ENCODE measurements around the gene SLC33A1. TPM values are rescaled to one million over a fixed set of nuclear protein-coding genes. Genes with fewer than 3 reads are reported as not detected.
"Not testable (repeated sequence)": the region's sequence is repeated elsewhere in the genome, so short reads cannot be mapped to it uniquely, and the experiment has no call there.

Gene SLC33A1
- total RNA-seq, 1 experiment from 2014 or later = 65.6 TPM

GRCh38 chr3:155815030-155815545 is 39.1 kb downstream of the SLC33A1 start:
- BruUV-seq (replicated peaks) = no TSS peak
- no peak for TF ChIP-seq CTCF (IDR thresholded peaks at IDR 0.05; ENCODE audit: unreplicated experiment)
- POLR2A ChIA-PET = interaction anchor here (0.6 to 1.4 kb wide), 2 partner anchors 9 to 18 kb away, joined by 3 to 6 read pairs; partner anchors contain the start of gene C3orf33
- H3K9me3 Mint-ChIP-seq (ENCODE audit: unreplicated experiment) = no peaks in the 10 kb centered on the region
- H3K27me3 Mint-ChIP-seq (ENCODE audit: insufficient read depth, unreplicated experiment) = no peaks in the 10 kb centered on the region
- no peak for DNase-seq (ENCODE audit: unreplicated experiment)
- intact Hi-C loops (cut with micrococcal nuclease) = no loop called here
- no peaks in the 10 kb centered on the region for H3K4me1 Mint-ChIP-seq (ENCODE audit: insufficient read depth, unreplicated experiment)
- peaks cover 31% of the 10 kb centered on the region for H3K36me3 Mint-ChIP-seq (ENCODE audit: insufficient read depth, unreplicated experiment)
- no peak overlapping the region for H3K27ac Mint-ChIP-seq (ENCODE audit: low read depth, unreplicated experiment)
- CTCF ChIA-PET = interaction anchor here (0.5 to 1.8 kb wide), 4 partner anchors 9 to 1913 kb away, joined by 3 to 16 read pairs (median 5); partner anchors contain the start of gene C3orf33
- H3K4me3 Mint-ChIP-seq (ENCODE audit: unreplicated experiment) = no peak overlapping the region

GRCh38 chr3:155813224-155813623 is 41.0 kb downstream of the SLC33A1 start:
- CTCF ChIA-PET = interaction anchor here (0.6 kb wide), 1 partner anchor 295 kb away, joined by 3 read pairs; no protein-coding TSS in a partner anchor
- H3K27me3 Mint-ChIP-seq (ENCODE audit: insufficient read depth, unreplicated experiment); BruUV-seq (replicated peaks); POLR2A ChIA-PET; H3K27ac Mint-ChIP-seq (ENCODE audit: low read depth, unreplicated experiment); H3K9me3 Mint-ChIP-seq (ENCODE audit: unreplicated experiment); intact Hi-C loops (cut with micrococcal nuclease); H3K4me3 Mint-ChIP-seq (ENCODE audit: unreplicated experiment); H3K4me1 Mint-ChIP-seq (ENCODE audit: insufficient read depth, unreplicated experiment); DNase-seq (ENCODE audit: unreplicated experiment): not testable (repeated sequence)
- peaks cover 12% of the 10 kb centered on the region for H3K36me3 Mint-ChIP-seq (ENCODE audit: insufficient read depth, unreplicated experiment)

GRCh38 chr3:155809181-155809580 is 45.0 kb downstream of the SLC33A1 start:
- ChIA-PET POLR2A (no interaction called here), CTCF (no interaction called here)
- no peaks in the 10 kb centered on the region for H3K27me3 Mint-ChIP-seq (ENCODE audit: insufficient read depth, unreplicated experiment)
- no peak overlapping the region for H3K4me3 Mint-ChIP-seq (ENCODE audit: unreplicated experiment)
- no peak for DNase-seq (ENCODE audit: unreplicated experiment)
- no peak overlapping the region for H3K27ac Mint-ChIP-seq (ENCODE audit: low read depth, unreplicated experiment)
- no peaks in the 10 kb centered on the region for H3K4me1 Mint-ChIP-seq (ENCODE audit: insufficient read depth, unreplicated experiment)
- intact Hi-C loops (cut with micrococcal nuclease) = loop anchor here (5.0 kb wide), 1 partner anchor 43 kb away; the partner anchor contains the start of gene SLC33A1
- no peaks in the 10 kb centered on the region for H3K9me3 Mint-ChIP-seq (ENCODE audit: unreplicated experiment)
- no peaks in the 10 kb centered on the region for H3K36me3 Mint-ChIP-seq (ENCODE audit: insufficient read depth, unreplicated experiment)
- TF ChIP-seq CTCF (IDR thresholded peaks at IDR 0.05; ENCODE audit: unreplicated experiment) = no peak
- BruUV-seq (replicated peaks) = no TSS peak

- Mint-ChIP-seq H3K4me3 (ENCODE audit: unreplicated experiment) (no peak overlapping the region), H3K4me1 (ENCODE audit: insufficient read depth, unreplicated experiment) (no peaks in the 10 kb centered on the region), H3K27me3 (ENCODE audit: insufficient read depth, unreplicated experiment) (no peaks in the 10 kb centered on the region), H3K36me3 (ENCODE audit: insufficient read depth, unreplicated experiment) (peaks cover 7% of the 10 kb centered on the region), H3K9me3 (ENCODE audit: unreplicated experiment) (no peaks in the 10 kb centered on the region), H3K27ac (ENCODE audit: low read depth, unreplicated experiment) (no peak overlapping the region)
- BruUV-seq (replicated peaks) = no TSS peak
- intact Hi-C loops (cut with micrococcal nuclease) = loop anchor here (5.0 kb wide), 1 partner anchor 44 kb away; the partner anchor contains the start of gene SLC33A1
- DNase-seq (ENCODE audit: unreplicated experiment) = no peak
- CTCF ChIA-PET = interaction anchor here (0.5 kb wide), 1 partner anchor 10 kb away, joined by 4 read pairs; no protein-coding TSS in a partner anchor
- POLR2A ChIA-PET = no interaction called here
- no peak for TF ChIP-seq CTCF (IDR thresholded peaks at IDR 0.05; ENCODE audit: unreplicated experiment)
Measured at GRCh38 chr3:155807823-155808222, 46.4 kb downstream of the SLC33A1 start.

Measured in MCF 10A (cell line).